GM12878 (cell line): ENCODE data around the gene WDFY3. TPM values are rescaled to one million over a fixed set of nuclear protein-coding genes. Genes with fewer than 3 reads are reported as not detected.
A peak's percentile ranks its signal among the peaks of the same experiment; 100 is the strongest.

ENCODE experiments used
- ATAC-seq: fragments of 200-7000 bp; cut with Tn5 transposase; 3 replicates; pipeline ENCODE4 v1.9.1; 2020; ENCODE audit warnings: mild to moderate bottlenecking, moderate library complexity
- Bru-seq: library from RNA; stranded (reverse); fragments of 400-500 nt; gene quantifications from one replicate; lab custom pipeline; 2021; lab: Mats Ljungman, UMichigan
- BruChase-seq, 2 experiments: library from RNA; stranded (reverse); fragments of 400-500 nt; gene quantifications; one replicate each; lab custom pipeline; 2021; lab: Mats Ljungman, UMichigan
- BruUV-seq: library from RNA; stranded (reverse); fragments of 400-500 nt; replicated peaks from 2 replicates; lab custom pipeline; 2021; lab: Mats Ljungman, UMichigan
- CTCF ChIA-PET: fragments of 300-600 bp; sonication (Branson Sonifier 250); formaldehyde crosslinking; extraction: SDS; loops from one replicate; lab custom pipeline; 2021; ENCODE audit warnings: inconsistent platforms; lab: Yijun Ruan, JAX
- POLR2A ChIA-PET: fragments of 350-600 bp; formaldehyde crosslinking; extraction: SDS; loops from one replicate; lab custom pipeline; 2021; ENCODE audit warnings: inconsistent platforms; lab: Charles Lee
- RAD21 ChIA-PET: fragments of 300-600 bp; sonication (Branson Sonifier 250); formaldehyde crosslinking; loops from one replicate; lab custom pipeline; 2023; ENCODE audit warnings: antibody characterized with exemption; ENCODE audit not compliant: unreplicated experiment; lab: Charles Lee
- SMC1A ChIA-PET: fragments of 300-600 bp; sonication (Branson Sonifier 250); formaldehyde crosslinking; loops from one replicate; lab custom pipeline; 2023; ENCODE audit not compliant: unreplicated experiment, uncharacterized antibody; lab: Charles Lee
- DNase-seq: peaks from one replicate; pipeline ENCODE4 v3.0.0-alpha.2; 2011; ENCODE audit warnings: low read depth, low spot score
- FAIRE-seq: peaks from 3 replicates; lab custom pipeline; 2011; peaks lifted over from hg19 to GRCh38; lab: Jason Lieb, UNC
- H2AFZ ChIP-seq: 2 replicates; pipeline ENCODE4 v1.6.0; 2011; ENCODE audit warnings: low read depth, low read length, control low read depth; ENCODE audit not compliant: control insufficient read depth
- H3K27ac ChIP-seq: 2 replicates; pipeline ENCODE4 v1.5.1; 2011; ENCODE audit warnings: control low read depth; ENCODE audit not compliant: control insufficient read depth, insufficient read depth
- H3K27me3 ChIP-seq, 2 experiments: replicated peaks in 1 of 2; 2 replicates each; pipeline versions ENCODE4 v1.6.0 to v1.6.1; 2011; ENCODE audit warnings: low read length in 1 of 2; ENCODE audit not compliant: control insufficient read depth in 2 of 2, insufficient read depth in 2 of 2
- H3K36me3 ChIP-seq, 2 experiments: 2 replicates each; pipeline ENCODE4 v1.5.1; 2011; ENCODE audit warnings: low read length in 1 of 2; ENCODE audit not compliant: control insufficient read depth in 2 of 2, insufficient read depth in 2 of 2
- H3K4me1 ChIP-seq: 2 replicates; pipeline ENCODE4 v1.6.1; 2011; ENCODE audit warnings: mild to moderate bottlenecking, low read length, moderate library complexity, mixed read lengths; ENCODE audit not compliant: control insufficient read depth, insufficient read depth
- H3K4me2 ChIP-seq: 2 replicates; pipeline ENCODE4 v1.6.0; 2011; ENCODE audit warnings: control low read depth; ENCODE audit not compliant: control insufficient read depth, insufficient read depth
- H3K4me3 ChIP-seq: fragments of 200-600 bp; sonication (generic); 2 replicates; pipeline ENCODE4 v1.5.1; 2016
- H3K79me2 ChIP-seq: 2 replicates; pipeline ENCODE4 v1.6.0; 2011; ENCODE audit warnings: low read length; ENCODE audit not compliant: control insufficient read depth, insufficient read depth
- H3K9ac ChIP-seq: 2 replicates; pipeline ENCODE4 v1.8.0; 2011; ENCODE audit warnings: low read length, control low read depth, mixed read lengths; ENCODE audit not compliant: control insufficient read depth, insufficient read depth
- H3K9me3 ChIP-seq: replicated peaks from 3 replicates; pipeline ENCODE4 v1.5.1; 2011; ENCODE audit warnings: mild to moderate bottlenecking, low read length; ENCODE audit not compliant: control insufficient read depth, insufficient read depth
- H4K20me1 ChIP-seq: 2 replicates; pipeline ENCODE4 v1.6.0; 2011; ENCODE audit not compliant: control insufficient read depth, insufficient read depth
- YY1 ChIP-seq: IDR thresholded peaks from 2 replicates; pipeline ENCODE4 v1.6.1; 2011; ENCODE audit warnings: low read depth, mild to moderate bottlenecking, low read length
- WGBS: methylation state at CpG from one replicate; pipeline ENCODE4 v1.1.6; 2016; ENCODE audit warnings: low lambda C conversion rate; ENCODE audit not compliant: insufficient replicate concordance, insufficient coverage; ENCODE audit errors: missing lambda C conversion rate; 5-methylcytosine and 5-hydroxymethylcytosine counted together
- in situ Hi-C: fragments of 300-500 bp; cut with MboI; formaldehyde crosslinking; loops from 9 replicates; pipeline ENCODE4 v1.14.3; 2018; ENCODE audit warnings: mixed read lengths
- intact Hi-C: fragments of 100-400 bp; cut with micrococcal nuclease; formaldehyde crosslinking; loops from one replicate; pipeline ENCODE4 v1.14.2; 2022; ENCODE audit not compliant: unreplicated experiment
- long read RNA-seq, 2 experiments: library from polyadenylated mRNA; unstranded; transcript quantifications; one replicate each; pipeline ENCODE4 v2.0.0, GENCODE V29; 2019 to 2020
- polyA minus RNA-seq, 3 experiments: library from RNA; depleted of rRNA, polyadenylated mRNA; stranded (reverse); fragments of >200 nt; gene quantifications; 2 replicates each; pipeline ENCODE4 v1.2.3, GENCODE V29; 2011
- polyA plus RNA-seq, 11 experiments: library from polyadenylated mRNA; depleted of rRNA in 4 of 11; unstranded in 6 of 11; stranded (reverse) in 5 of 11; fragments of >200 nt; fragmentation: Nextera tagmentation in 4 of 11; fragmentation: Illumina TruSeq in 1 of 11; extraction: Ambion mirVana in 4 of 11; extraction: Trizol in 1 of 11; gene quantifications; 1 replicate in 1 of 11; 2 replicates in 10 of 11; pipeline versions ENCODE4 v1.2.1 to v1.2.3, GENCODE V29; 2011 to 2016; ENCODE audit warnings: inconsistent platforms in 2 of 11, missing spikeins in 2 of 11, low read depth in 1 of 11
- total RNA-seq, 4 experiments: library from RNA; depleted of rRNA in 3 of 4; stranded (reverse); fragments of >200 nt in 3 of 4; fragmentation: Illumina TruSeq in 1 of 4; extraction: Trizol in 1 of 4; gene quantifications; 2 replicates each; pipeline versions ENCODE4 v1.2.1 to v1.2.3, GENCODE V29; 2013 to 2021
- TF ChIP-seq, protein P1 (sequence below): fragments of 450-650 bp; IDR thresholded peaks from 2 replicates; pipeline ENCODE4 v1.6.1; 2017; ENCODE audit warnings: antibody characterized with exemption, mild to moderate bottlenecking, moderate library complexity

WDFY3 gene, protein sequence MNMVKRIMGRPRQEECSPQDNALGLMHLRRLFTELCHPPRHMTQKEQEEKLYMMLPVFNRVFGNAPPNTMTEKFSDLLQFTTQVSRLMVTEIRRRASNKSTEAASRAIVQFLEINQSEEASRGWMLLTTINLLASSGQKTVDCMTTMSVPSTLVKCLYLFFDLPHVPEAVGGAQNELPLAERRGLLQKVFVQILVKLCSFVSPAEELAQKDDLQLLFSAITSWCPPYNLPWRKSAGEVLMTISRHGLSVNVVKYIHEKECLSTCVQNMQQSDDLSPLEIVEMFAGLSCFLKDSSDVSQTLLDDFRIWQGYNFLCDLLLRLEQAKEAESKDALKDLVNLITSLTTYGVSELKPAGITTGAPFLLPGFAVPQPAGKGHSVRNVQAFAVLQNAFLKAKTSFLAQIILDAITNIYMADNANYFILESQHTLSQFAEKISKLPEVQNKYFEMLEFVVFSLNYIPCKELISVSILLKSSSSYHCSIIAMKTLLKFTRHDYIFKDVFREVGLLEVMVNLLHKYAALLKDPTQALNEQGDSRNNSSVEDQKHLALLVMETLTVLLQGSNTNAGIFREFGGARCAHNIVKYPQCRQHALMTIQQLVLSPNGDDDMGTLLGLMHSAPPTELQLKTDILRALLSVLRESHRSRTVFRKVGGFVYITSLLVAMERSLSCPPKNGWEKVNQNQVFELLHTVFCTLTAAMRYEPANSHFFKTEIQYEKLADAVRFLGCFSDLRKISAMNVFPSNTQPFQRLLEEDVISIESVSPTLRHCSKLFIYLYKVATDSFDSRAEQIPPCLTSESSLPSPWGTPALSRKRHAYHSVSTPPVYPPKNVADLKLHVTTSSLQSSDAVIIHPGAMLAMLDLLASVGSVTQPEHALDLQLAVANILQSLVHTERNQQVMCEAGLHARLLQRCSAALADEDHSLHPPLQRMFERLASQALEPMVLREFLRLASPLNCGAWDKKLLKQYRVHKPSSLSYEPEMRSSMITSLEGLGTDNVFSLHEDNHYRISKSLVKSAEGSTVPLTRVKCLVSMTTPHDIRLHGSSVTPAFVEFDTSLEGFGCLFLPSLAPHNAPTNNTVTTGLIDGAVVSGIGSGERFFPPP (N-terminal part only)
- not detected in 2 replicates for total RNA-seq (2013; cell fraction: nucleolus; rRNA removed)
- total RNA-seq (2014; rRNA removed) (under 0.01 and 0.23 TPM in 2 replicates), total RNA-seq (2014; rRNA removed; fragmentation: Illumina TruSeq; extraction: Trizol) (0.13 TPM in 1 of 2 replicates, not detected in the other), total RNA-seq (2021) (0.18 and 0.21 TPM in 2 replicates), polyA plus RNA-seq (2011; rRNA removed) (not detected in 2 replicates), polyA plus RNA-seq (2014; fragmentation: Illumina TruSeq; extraction: Trizol) (0.09 and 1.8 TPM in 2 replicates), polyA plus RNA-seq (2014; fragmentation: Nextera tagmentation; extraction: Ambion mirVana) (under 1 TPM in 1 of 2 experiments, not detected in 1; 0.06 TPM), polyA plus RNA-seq (2014; rRNA removed) (0.01 and 0.20 TPM in 2 replicates), polyA plus RNA-seq (2016; fragmentation: Nextera tagmentation; extraction: Ambion mirVana) (under 1 TPM; 0.01 to 0.11 TPM), polyA minus RNA-seq (2011; rRNA and poly(A)+ RNA removed) (not detected in 2 replicates), Bru-seq, nascent RNA (percentile 12 among the genes with signal in this experiment), BruChase-seq, experiment 1, labeled RNA remaining after a 6-hour chase (percentile 12 among the genes with signal in this experiment), BruChase-seq, experiment 2, labeled RNA remaining after a 2-hour chase (percentile 17 among the genes with signal in this experiment)
- 0.04 TPM for polyA plus RNA-seq (2011; ENCODE audit: low read depth)
- polyA plus RNA-seq (2011; cell fraction: cytosol; rRNA removed), result not detected in 2 replicates
- polyA plus RNA-seq (2011; cell fraction: nucleus; rRNA removed), result not detected in 2 replicates
- polyA plus RNA-seq (2012), result 0.09 and 0.10 TPM in 2 replicates
- not detected in 2 replicates for polyA minus RNA-seq (2011; cell fraction: cytosol; rRNA and poly(A)+ RNA removed)
- not detected in 2 replicates for polyA minus RNA-seq (2011; cell fraction: nucleus; rRNA and poly(A)+ RNA removed)
- long read RNA-seq, experiment 1, result 0 reads
- long read RNA-seq, experiment 2, partial matches to known transcripts, result 0 of 1 reads
- long read RNA-seq, experiment 2, other reads (novel, unspliced or antisense), result 1 of 1 reads

DNA sequence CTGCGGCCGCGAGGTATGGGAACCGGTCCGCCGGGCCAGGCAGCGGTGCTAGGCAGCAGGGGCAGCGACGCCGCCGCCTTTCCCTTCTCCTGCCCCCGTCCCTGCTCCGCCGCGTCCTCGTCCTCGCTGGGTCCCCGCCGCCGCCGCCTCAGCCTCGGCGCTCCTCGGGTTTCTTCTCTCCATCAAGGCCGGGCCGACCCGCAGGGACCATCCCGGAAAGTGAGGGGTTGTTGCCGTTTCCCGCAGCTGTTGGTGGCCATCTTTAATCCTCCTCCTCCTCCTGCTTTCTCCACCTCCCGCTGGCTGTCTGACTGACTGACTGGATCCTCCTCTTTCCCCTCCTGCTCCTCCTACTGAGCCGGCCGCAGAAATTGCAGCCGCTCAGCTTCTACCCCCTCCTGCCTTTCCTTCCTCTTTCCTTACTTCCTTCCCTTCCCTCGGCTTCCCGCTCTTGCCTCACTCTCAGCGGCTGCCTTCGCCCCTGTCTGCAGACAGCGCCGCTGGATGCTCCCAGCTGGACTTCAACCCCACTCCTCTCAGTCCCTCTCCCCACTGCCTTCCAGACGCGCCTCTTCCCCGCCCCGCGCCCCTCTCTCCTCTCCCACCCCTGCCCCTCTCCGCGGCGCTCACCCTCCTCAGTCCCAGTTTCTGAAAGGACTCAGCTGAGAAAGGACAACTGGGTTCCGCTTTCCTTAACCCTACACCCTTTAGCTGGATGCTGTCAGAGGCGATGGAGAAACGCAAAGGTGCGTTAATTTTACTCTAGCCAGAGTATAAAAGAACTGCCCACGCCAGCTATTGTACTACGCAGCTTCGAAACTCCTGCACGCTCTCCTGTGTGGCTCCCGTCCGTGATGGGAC is at the start of gene WDFY3:
TSS of gene WDFY3 (minus strand) at position 309 of the 861 bp plus-strand sequence. CDS start 106,099 bp downstream, outside the sequence.
- DNase-seq (no peak), FAIRE-seq (no peak), ATAC-seq (no peak; the same call in 2 of the 3 replicates)
- BruUV-seq, result no TSS peak
- H3K79me2 ChIP-seq, result no peaks in the 10 kb centered on the region
- H3K4me2 ChIP-seq, result peak within 1 kb of the TSS; percentile 25; the same call in 1 of the 2 replicates
- H4K20me1 ChIP-seq, result no peaks in the 10 kb centered on the region
- no peaks in the 10 kb centered on the region for H3K36me3 ChIP-seq
- H3K27ac ChIP-seq, result no peak within 1 kb of the TSS
- peaks cover 0 to 10% of the 10 kb centered on the region in 2 experiments; a peak in 3 of 4 replicates for H3K27me3 ChIP-seq
- H3K9me3 ChIP-seq, result no peaks in the 10 kb centered on the region
- no peak within 1 kb of the TSS for H3K9ac ChIP-seq
- H2AFZ ChIP-seq, result no peak within 1 kb of the TSS
- H3K4me3 ChIP-seq, result no peak within 1 kb of the TSS
- H3K4me1 ChIP-seq, result no peaks in the 10 kb centered on the region
- TF ChIP-seq, protein P1, sequence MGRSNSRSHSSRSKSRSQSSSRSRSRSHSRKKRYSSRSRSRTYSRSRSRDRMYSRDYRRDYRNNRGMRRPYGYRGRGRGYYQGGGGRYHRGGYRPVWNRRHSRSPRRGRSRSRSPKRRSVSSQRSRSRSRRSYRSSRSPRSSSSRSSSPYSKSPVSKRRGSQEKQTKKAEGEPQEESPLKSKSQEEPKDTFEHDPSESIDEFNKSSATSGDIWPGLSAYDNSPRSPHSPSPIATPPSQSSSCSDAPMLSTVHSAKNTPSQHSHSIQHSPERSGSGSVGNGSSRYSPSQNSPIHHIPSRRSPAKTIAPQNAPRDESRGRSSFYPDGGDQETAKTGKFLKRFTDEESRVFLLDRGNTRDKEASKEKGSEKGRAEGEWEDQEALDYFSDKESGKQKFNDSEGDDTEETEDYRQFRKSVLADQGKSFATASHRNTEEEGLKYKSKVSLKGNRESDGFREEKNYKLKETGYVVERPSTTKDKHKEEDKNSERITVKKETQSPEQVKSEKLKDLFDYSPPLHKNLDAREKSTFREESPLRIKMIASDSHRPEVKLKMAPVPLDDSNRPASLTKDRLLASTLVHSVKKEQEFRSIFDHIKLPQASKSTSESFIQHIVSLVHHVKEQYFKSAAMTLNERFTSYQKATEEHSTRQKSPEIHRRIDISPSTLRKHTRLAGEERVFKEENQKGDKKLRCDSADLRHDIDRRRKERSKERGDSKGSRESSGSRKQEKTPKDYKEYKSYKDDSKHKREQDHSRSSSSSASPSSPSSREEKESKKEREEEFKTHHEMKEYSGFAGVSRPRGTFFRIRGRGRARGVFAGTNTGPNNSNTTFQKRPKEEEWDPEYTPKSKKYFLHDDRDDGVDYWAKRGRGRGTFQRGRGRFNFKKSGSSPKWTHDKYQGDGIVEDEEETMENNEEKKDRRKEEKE, result no peak
- TF ChIP-seq YY1, result 0 out of 2 replicates have a peak, but pooled peaks have one; percentile 23
- intact Hi-C loops, result no loop called here
- SMC1A ChIA-PET, result no interaction called here
- in situ Hi-C loops, result no loop called here
- POLR2A ChIA-PET, result no interaction called here
- CTCF ChIA-PET, result interaction anchor here (0.6 to 1.0 kb wide), 2 partner anchors 8 to 20 kb away, joined by 3 read pairs; no protein-coding TSS in a partner anchor
- WGBS, result 19% methylated on average over 35 of the region's 58 CpGs
- RAD21 ChIA-PET, result no interaction called here
